GM13977 (cell line): ENCODE measurements around the gene EBNA1BP2.
"Not testable (repeated sequence)": the region's sequence is repeated elsewhere in the genome, so short reads cannot be mapped to it uniquely, and the experiment has no call there.

ENCODE experiments used
- DNase-seq: peaks from one replicate; pipeline ENCODE4 v3.0.0; 2012; ENCODE audit warnings: low spot score
- in situ Hi-C: fragments of 300-500 bp; cut with MboI; formaldehyde crosslinking; loops from one replicate; pipeline ENCODE4 v1.12.0; 2022; ENCODE audit warnings: low sequenced_read_pairs, low pct_unique_long_range_greater_than_20kb, mixed read lengths, inconsistent platforms; ENCODE audit not compliant: unreplicated experiment
- TF ChIP-seq, protein P1 (sequence below): IDR thresholded peaks from 2 replicates; pipeline ENCODE4 v1.5.1; 2012; ENCODE audit warnings: mild to moderate bottlenecking, control low read depth; ENCODE audit not compliant: insufficient read depth; ENCODE audit errors: extremely low read depth, missing control alignments

EBNA1BP2 gene

DNA sequence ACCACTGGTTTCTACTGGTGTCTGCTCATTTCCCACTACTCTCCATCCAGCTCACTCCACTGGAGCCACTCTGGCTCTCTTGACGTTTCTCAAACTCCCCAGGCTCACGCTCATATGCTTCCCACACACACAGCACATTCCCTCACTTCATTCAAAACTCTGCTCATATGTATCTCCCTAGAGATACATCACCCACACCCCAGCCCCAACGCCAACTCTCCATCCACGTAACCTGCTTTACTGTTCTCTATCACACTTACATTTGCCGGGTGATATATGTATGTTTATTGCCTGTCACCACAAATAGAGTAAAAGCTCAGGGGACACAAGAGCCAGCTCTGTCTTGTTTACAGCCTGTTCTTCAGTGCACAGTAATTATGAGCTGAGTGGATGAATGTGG, 22.2 kb downstream of the EBNA1BP2 start:
- in situ Hi-C loops, result no loop called here
- TF ChIP-seq, protein P1, sequence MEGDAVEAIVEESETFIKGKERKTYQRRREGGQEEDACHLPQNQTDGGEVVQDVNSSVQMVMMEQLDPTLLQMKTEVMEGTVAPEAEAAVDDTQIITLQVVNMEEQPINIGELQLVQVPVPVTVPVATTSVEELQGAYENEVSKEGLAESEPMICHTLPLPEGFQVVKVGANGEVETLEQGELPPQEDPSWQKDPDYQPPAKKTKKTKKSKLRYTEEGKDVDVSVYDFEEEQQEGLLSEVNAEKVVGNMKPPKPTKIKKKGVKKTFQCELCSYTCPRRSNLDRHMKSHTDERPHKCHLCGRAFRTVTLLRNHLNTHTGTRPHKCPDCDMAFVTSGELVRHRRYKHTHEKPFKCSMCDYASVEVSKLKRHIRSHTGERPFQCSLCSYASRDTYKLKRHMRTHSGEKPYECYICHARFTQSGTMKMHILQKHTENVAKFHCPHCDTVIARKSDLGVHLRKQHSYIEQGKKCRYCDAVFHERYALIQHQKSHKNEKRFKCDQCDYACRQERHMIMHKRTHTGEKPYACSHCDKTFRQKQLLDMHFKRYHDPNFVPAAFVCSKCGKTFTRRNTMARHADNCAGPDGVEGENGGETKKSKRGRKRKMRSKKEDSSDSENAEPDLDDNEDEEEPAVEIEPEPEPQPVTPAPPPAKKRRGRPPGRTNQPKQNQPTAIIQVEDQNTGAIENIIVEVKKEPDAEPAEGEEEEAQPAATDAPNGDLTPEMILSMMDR, result no peak
- DNase-seq, result no peak

DNA sequence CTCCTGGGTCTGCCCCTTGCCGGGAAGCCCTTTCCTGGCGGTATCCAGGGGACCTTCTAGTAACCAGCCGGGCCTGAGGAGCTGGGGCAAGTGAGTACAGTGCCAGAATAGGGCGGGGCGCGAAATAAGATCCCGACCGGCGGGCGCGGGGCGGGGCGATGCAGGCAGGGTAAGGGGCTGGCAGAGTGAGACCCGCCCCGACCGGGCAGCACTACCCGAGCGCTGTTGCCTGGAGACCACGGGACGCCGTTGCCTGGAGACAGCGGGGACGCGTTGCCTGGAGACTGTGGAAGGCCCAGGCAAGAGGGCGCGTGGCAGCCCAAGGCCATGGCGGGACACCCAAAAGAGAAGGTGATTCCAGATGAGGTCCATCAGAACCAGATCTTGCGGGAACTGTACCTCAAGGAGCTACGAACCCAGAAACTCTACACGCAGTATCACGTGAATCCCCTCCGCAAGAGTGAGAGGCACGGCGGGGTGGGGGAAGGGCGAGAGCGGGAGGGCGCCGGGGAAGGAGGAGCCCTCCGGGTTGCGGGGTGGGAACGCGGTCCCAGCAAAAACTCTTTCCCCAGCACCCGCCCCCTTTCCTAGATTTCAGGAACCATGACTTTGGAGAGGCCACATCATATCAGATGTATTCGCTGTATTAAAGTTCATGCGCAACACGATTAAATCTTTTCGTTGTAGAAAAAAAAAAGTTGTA, 24.3 kb downstream of the EBNA1BP2 start:
- in situ Hi-C loops, result no loop called here
- peak; percentile 32 for DNase-seq
- TF ChIP-seq, protein P1, result no peak

DNA sequence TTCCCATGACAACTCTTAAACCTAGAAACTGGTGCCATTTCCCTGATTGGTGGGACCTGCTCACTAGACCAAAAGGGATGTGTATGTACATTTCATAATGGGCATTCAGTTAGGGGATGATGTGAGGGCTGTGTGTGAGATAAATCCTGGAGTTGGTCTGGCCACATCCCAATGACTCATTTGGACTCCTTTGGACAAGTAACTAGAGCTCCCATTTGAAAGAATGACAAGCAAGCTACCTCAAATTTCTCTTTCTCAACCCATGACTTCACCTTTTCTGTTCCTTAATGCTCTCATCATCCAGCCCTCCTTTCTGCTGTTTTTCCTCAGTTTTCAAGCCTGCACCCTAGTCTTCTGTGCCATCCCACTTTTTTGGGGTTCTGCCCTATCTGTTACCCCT, 27.9 kb downstream of the EBNA1BP2 start:
- DNase-seq, result no peak
- TF ChIP-seq, protein P1, result no peak
- in situ Hi-C loops, result no loop called here

DNA sequence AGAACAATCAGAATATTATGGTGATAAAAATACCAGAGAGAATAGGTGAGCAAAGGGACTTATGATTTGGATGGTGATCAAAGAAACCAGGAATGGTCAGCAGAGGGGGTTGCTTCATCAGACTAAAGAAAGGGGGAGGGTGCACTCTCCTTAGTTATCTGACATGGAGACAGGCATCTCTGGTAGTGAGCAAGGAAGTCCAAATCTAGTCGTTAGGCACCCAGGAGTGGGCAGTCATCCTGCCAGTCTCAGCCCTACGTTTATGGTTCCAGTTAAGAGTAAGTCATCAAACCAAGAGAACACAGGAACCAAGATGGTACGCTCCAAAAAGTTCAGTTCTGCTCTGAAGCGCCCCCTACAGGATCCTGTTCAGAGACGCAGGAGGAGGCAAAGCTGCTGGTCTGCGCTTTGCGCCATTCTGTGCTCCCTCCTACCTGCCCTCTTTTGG, 28.6 kb downstream of the EBNA1BP2 start:
- in situ Hi-C loops, result no loop called here
- TF ChIP-seq, protein P1, result peak; percentile 43
- DNase-seq, result no peak

DNA sequence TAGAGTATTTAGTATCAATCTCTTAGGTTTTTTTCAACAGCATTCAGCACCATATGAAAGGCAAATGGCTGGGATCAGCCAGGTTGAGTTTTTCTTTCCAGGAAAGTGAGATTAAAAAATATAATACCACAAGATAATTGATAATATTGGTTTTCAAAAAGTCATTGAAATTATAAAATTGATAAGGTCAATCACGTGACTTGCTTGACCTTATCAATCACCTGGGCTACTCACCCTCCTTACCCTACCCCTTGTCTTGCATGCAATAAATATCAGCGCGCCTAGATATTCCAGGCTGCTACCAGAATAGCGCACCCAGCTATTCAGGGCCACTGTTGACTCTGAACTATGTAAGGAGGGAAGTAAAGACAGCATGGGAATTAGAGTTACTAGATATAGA, 31.5 kb downstream of the EBNA1BP2 start:
- TF ChIP-seq, protein P1, result no peak
- no peak for DNase-seq
- in situ Hi-C loops, result no loop called here

DNA sequence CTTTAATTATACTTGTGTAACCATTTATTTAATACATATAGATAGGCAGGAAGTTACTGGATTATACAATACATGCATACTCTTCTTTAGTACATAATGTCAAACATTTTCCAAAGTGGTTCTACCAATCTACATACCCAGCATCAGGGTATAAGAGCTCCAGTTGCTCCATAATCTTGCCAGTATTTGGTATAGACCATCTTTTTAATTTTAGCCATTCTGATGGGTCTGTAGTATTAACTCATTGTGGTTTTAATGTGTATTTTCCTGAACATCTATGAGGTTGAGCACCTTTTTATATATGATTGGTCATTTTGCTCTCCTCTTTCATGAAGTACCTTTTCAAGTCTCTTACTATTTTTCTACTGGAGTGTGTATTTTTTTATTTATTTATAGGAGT, 32.1 kb downstream of the EBNA1BP2 start:
- TF ChIP-seq, protein P1, result no peak
- DNase-seq, result no peak
- in situ Hi-C loops, result no loop called here

DNA sequence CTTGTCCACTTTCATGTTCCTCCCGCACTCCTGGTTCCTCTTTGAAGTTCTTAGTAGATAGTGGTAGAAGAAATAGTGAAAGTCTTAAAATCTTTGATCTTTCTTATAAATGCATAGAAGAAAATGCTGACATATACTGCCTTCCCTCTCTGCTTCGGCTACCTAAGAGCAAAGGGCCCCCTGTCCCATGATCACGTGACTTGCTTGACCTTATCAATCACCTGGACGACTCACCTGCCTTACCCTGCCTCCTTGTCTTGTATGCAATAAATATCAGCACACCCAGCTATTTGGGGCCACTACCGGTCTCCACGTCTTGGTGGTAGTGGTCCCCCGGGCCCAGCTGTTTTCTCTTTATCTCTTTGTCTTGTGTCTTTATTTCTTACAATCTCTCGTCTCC, 32.8 kb downstream of the EBNA1BP2 start:
- in situ Hi-C loops, DNase-seq: not testable (repeated sequence)
